A549 treated with CpdA at 1 μM for 4 hours (cell line): ENCODE results near the gene OR5M3. TPM values are rescaled to one million over a fixed set of nuclear protein-coding genes. Genes with fewer than 3 reads are reported as not detected.

Experiments
- total RNA-seq: library from RNA; stranded (reverse); fragments of 200-300 nt; extraction: Qiagen RNA extraction; gene quantifications from 5 replicates; pipeline ENCODE4 v1.2.3, GENCODE V29; 2022; ENCODE audit warnings: low read depth

OR5M3 gene
- not detected in 5 replicates for total RNA-seq

GRCh38 chr11:56473252-56473651 lies at the start of gene OR5M3:
TSS of gene OR5M3 (minus strand) at chr11:56473352. CDS start at chr11:56470497, 2,855 bp downstream.

GRCh38 chr11:56491270-56491669 lies 18.1 kb upstream of the OR5M3 start, which contains the start of gene OR5M8:
TSS of gene OR5M8 (minus strand) at chr11:56491370. CDS start at chr11:56491370, 0 bp downstream.

Other genes with a start within 250 kb of the OR5M3 start
- not detected in 5 replicates for gene OR5T2, start 239.1 kb downstream of the OR5M3 start, total RNA-seq
- gene OR5T3, start 221.1 kb downstream of the OR5M3 start, total RNA-seq: not detected in 5 replicates
- gene OR5T1, start 199.2 kb downstream of the OR5M3 start, total RNA-seq: not detected in 5 replicates
- not detected in 5 replicates for gene OR8H1, start 181.1 kb downstream of the OR5M3 start, total RNA-seq
- not detected in 5 replicates for gene OR8K3, start 158.2 kb downstream of the OR5M3 start, total RNA-seq
- not detected in 5 replicates for gene OR8K1, start 127.3 kb downstream of the OR5M3 start, total RNA-seq
- not detected in 5 replicates for gene OR8J1, start 119.1 kb downstream of the OR5M3 start, total RNA-seq
- not detected in 5 replicates for gene OR8U1, start 97.7 kb downstream of the OR5M3 start, total RNA-seq
- not detected in 5 replicates for gene OR5AL1, start 60.7 kb downstream of the OR5M3 start, total RNA-seq
- gene OR5M8, start 18.0 kb upstream of the OR5M3 start, total RNA-seq: not detected in 5 replicates
- not detected in 5 replicates for gene OR5M11, start 69.9 kb upstream of the OR5M3 start, total RNA-seq
- not detected in 5 replicates for gene OR5M10, start 104.4 kb upstream of the OR5M3 start, total RNA-seq
- gene OR5M1, start 141.5 kb upstream of the OR5M3 start, total RNA-seq: not detected in 5 replicates
- not detected in 5 replicates for gene OR5AP2, start 169.1 kb upstream of the OR5M3 start, total RNA-seq
- not detected in 5 replicates for gene OR5AR1, start 190.3 kb upstream of the OR5M3 start, total RNA-seq
- gene OR9G1, start 225.7 kb upstream of the OR5M3 start, total RNA-seq: not detected in 5 replicates